Measurements from ENCODE around the gene PHTF2. TPM values are rescaled to one million over a fixed set of nuclear protein-coding genes. Genes with fewer than 3 reads are reported as not detected.

The PHTF2 gene
- total and polyA plus RNA-seq, 2 experiments from 2014 or later, result 13.3 to 26.9 TPM

DNA sequence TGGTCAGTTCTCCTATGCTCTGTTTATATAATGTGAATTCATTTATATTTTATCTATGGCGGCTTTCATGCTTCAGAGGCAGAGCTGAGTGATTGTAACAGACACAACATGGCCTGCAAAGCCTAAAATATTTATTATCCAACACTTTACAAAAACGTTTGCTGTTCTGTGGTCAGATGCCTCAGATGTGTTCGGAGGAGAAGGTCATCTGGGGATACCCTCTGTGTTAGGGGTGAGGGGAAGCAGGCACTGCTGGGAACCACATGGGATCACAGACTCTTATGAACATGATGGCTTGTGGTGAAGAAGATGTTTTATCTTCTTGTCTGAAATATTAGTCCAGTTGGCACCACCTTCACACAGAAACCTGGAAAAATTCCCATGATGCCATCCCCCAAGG lies 203.4 kb downstream of the PHTF2 start:
- TF ChIP-seq EZH2phosphoT487 (IDR thresholded peaks at IDR 0.05; ENCODE audit: low read depth, severe bottlenecking, unreplicated experiment) (no peak), EZH2 (IDR thresholded peaks at IDR 0.05; ENCODE audit: borderline replicate concordance) (no peak)
- TF ChIP-seq, protein P1, sequence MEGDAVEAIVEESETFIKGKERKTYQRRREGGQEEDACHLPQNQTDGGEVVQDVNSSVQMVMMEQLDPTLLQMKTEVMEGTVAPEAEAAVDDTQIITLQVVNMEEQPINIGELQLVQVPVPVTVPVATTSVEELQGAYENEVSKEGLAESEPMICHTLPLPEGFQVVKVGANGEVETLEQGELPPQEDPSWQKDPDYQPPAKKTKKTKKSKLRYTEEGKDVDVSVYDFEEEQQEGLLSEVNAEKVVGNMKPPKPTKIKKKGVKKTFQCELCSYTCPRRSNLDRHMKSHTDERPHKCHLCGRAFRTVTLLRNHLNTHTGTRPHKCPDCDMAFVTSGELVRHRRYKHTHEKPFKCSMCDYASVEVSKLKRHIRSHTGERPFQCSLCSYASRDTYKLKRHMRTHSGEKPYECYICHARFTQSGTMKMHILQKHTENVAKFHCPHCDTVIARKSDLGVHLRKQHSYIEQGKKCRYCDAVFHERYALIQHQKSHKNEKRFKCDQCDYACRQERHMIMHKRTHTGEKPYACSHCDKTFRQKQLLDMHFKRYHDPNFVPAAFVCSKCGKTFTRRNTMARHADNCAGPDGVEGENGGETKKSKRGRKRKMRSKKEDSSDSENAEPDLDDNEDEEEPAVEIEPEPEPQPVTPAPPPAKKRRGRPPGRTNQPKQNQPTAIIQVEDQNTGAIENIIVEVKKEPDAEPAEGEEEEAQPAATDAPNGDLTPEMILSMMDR (IDR thresholded peaks at IDR 0.05; ENCODE audit: poor library complexity), result no peak
- H3K27me3 ChIP-seq, result no peaks in the 10 kb centered on the region
- H3K4me3 ChIP-seq, result no peak overlapping the region
- H3K36me3 ChIP-seq (replicated peaks; ENCODE audit: insufficient read depth, low read depth), result no peaks in the 10 kb centered on the region
- H3K79me2 ChIP-seq, result no peaks in the 10 kb centered on the region
- H3K27ac ChIP-seq, result no peak overlapping the region
- H2AFZ ChIP-seq, result no peak overlapping the region
- H3K9me2 ChIP-seq (replicated peaks; ENCODE audit: insufficient read depth), result no peaks in the 10 kb centered on the region
- no peak for DNase-seq (ENCODE audit: low spot score)
- H4K20me1 ChIP-seq (ENCODE audit: insufficient read depth, poor library complexity, severe bottlenecking), result no peaks in the 10 kb centered on the region
- H3K4me1 ChIP-seq (ENCODE audit: insufficient read depth), result no peaks in the 10 kb centered on the region
- no peaks in the 10 kb centered on the region for H3K9me3 ChIP-seq (ENCODE audit: low read depth)
- 75% methylated on average over 3 of the region's 3 CpGs for WGBS (ENCODE audit: low lambda C conversion rate, missing lambda C conversion rate)
- no peak overlapping the region for H3K4me2 ChIP-seq

DNA sequence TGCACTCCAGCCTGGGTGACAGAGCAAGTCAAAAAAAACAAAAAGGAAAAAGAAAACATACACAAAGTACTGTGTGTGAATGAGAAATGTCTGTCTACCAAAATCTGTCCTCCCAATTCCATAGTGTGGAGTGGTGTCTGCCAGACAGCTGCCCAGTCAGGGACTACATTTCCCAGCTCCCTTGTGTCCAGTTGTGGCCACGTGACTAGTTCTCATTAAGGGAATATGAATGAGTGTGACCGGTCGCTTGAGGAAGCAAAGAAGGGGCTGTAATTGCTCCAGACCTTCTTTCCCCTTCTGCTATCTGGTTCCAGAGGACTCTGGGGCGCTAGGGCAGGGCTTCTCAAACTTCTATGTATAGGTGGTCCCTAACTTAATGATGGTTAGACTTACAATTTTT lies 204.1 kb downstream of the PHTF2 start:
- no peaks in the 10 kb centered on the region for H3K9me3 ChIP-seq (ENCODE audit: low read depth)
- H3K9me2 ChIP-seq (replicated peaks; ENCODE audit: insufficient read depth), result no peaks in the 10 kb centered on the region
- no peaks in the 10 kb centered on the region for H3K4me1 ChIP-seq (ENCODE audit: insufficient read depth)
- no peak overlapping the region for H2AFZ ChIP-seq
- H3K4me2 ChIP-seq, result no peak overlapping the region
- no peaks in the 10 kb centered on the region for H3K36me3 ChIP-seq (replicated peaks; ENCODE audit: insufficient read depth, low read depth)
- WGBS (ENCODE audit: low lambda C conversion rate, missing lambda C conversion rate), result 90% methylated on average over 4 of the region's 4 CpGs
- no peak overlapping the region for H3K27ac ChIP-seq
- TF ChIP-seq EZH2 (IDR thresholded peaks at IDR 0.05; ENCODE audit: borderline replicate concordance), result no peak
- TF ChIP-seq, protein P1 (IDR thresholded peaks at IDR 0.05; ENCODE audit: poor library complexity), result no peak
- H3K27me3 ChIP-seq, result no peaks in the 10 kb centered on the region
- no peak overlapping the region for H3K4me3 ChIP-seq
- no peaks in the 10 kb centered on the region for H3K79me2 ChIP-seq
- no peak for DNase-seq (ENCODE audit: low spot score)
- H4K20me1 ChIP-seq (ENCODE audit: insufficient read depth, poor library complexity, severe bottlenecking), result no peaks in the 10 kb centered on the region

DNA sequence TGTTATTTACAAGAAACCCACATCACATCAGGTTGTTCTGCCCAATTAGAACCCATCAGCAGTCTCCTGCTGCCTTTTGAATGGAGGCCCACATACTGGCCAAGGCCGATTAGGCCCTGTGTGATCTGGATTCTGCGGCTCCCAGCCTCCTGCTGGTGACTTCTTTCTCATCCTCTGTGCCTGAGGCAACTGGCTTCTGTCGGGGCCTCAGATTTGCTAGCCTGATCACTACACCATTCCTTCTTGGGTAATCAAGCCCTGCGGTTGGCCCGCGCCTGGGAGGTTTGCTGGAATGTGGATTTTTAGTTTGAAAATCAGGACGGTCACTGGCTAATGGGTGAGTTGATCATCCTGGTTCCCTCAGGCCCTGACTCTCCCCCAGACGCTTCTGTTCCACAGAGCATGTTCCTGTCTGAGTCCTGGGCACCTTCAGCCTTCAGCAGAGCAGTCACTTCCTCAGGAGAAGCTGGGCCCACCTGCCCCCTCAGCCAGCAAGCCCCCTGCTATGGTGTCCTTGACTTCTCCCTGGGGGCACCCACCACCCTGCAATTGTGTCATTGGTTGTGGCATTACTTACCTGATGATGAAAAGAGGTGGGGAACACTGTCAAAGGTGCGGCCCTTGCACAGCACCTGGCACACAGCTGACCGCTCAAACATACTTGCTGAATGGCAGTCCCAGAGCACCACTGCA lies 207.6 kb downstream of the PHTF2 start:
- H4K20me1 ChIP-seq (ENCODE audit: insufficient read depth, poor library complexity, severe bottlenecking), result no peaks in the 10 kb centered on the region

More for the DNA sequence above, 207.6 kb downstream of the PHTF2 start:
- H3K36me3 ChIP-seq (replicated peaks; ENCODE audit: insufficient read depth, low read depth), result no peaks in the 10 kb centered on the region
- no peak overlapping the region for H3K4me3 ChIP-seq
- WGBS (ENCODE audit: low lambda C conversion rate, missing lambda C conversion rate), result 88% methylated on average over 10 of the region's 10 CpGs
- H2AFZ ChIP-seq, result no peak overlapping the region
- no peaks in the 10 kb centered on the region for H3K9me3 ChIP-seq (ENCODE audit: low read depth)
- no peak overlapping the region for H3K27ac ChIP-seq
- DNase-seq (ENCODE audit: low spot score), result no peak
- H3K4me2 ChIP-seq, result no peak overlapping the region
- H3K79me2 ChIP-seq, result no peaks in the 10 kb centered on the region
- H3K27me3 ChIP-seq, result no peaks in the 10 kb centered on the region
- H3K9me2 ChIP-seq (replicated peaks; ENCODE audit: insufficient read depth), result no peaks in the 10 kb centered on the region
- no peaks in the 10 kb centered on the region for H3K4me1 ChIP-seq (ENCODE audit: insufficient read depth)
- no peak for TF ChIP-seq EZH2 (IDR thresholded peaks at IDR 0.05; ENCODE audit: borderline replicate concordance)
- TF ChIP-seq, protein P1 (IDR thresholded peaks at IDR 0.05; ENCODE audit: poor library complexity), result no peak
- TF ChIP-seq EZH2phosphoT487 (IDR thresholded peaks at IDR 0.05; ENCODE audit: low read depth, severe bottlenecking, unreplicated experiment), result no peak

Small RNAs within 50 kb of the gene (small RNA-seq; reads per million reads assigned to genes)
- gene RF00019, result not detected

Other genes starting within 250 kb of the PHTF2 start
- 14.8 and 19.2 TPM in 2 replicates for gene RSBN1L, start 102.3 kb upstream of the PHTF2 start, total RNA-seq
- 4.8 and 7.4 TPM in 2 replicates for gene RSBN1L, start 102.3 kb upstream of the PHTF2 start, polyA plus RNA-seq
- 19.7 and 24.2 TPM in 2 replicates for gene TMEM60, start 339 bp upstream of the PHTF2 start, total RNA-seq
- gene TMEM60, start 339 bp upstream of the PHTF2 start, polyA plus RNA-seq, result 29.2 and 29.9 TPM in 2 replicates

Data from hepatocyte (in vitro differentiated cells).